Ishikawa (cell line): Measurements from ENCODE around the gene LRRC10B.

Experiments used
- EGR1 ChIP-seq: IDR thresholded peaks from 2 replicates; pipeline ENCODE4 v1.6.1; 2012
- EP300 ChIP-seq: IDR thresholded peaks from 2 replicates; pipeline ENCODE4 v1.6.1; 2012; ENCODE audit warnings: borderline replicate concordance
- NFIC ChIP-seq: IDR thresholded peaks from 2 replicates; pipeline ENCODE4 v1.6.1; 2012
- RAD21 ChIP-seq: IDR thresholded peaks from 2 replicates; pipeline ENCODE4 v1.6.1; 2012; ENCODE audit warnings: low read depth
- TEAD4 ChIP-seq: IDR thresholded peaks from 2 replicates; pipeline ENCODE4 v1.6.1; 2012
- YY1 ChIP-seq: IDR thresholded peaks from 2 replicates; pipeline ENCODE4 v1.6.1; 2012; ENCODE audit warnings: low read depth
- ZBTB7A ChIP-seq: IDR thresholded peaks from 2 replicates; pipeline ENCODE4 v1.6.1; 2012; ENCODE audit warnings: low read depth

Gene LRRC10B

DNA sequence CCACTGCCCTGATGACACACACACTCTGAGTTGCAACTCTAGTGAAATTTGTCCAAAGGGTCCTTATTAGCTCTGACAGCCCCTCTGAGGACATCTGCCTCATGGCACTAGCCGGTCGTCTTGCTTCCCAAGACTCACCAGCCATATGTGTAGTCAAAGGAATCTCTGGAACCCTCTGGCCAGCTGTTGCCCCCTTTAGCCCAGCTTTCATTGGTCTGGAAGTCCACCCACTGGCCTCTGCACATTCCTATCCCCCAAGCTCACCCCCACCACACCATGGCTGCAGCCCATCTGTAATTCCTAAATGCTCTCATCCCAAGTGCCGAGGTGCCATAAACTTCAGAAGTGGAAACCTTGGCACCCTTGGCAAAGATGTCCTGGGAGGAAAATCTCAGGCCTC, 48.1 kb downstream of the LRRC10B start:
- TF ChIP-seq EP300 (no peak), EGR1 (no peak), NFIC (no peak), TEAD4 (no peak), YY1 (no peak), RAD21 (no peak), ZBTB7A (no peak)
